AG09309 (cell line): ENCODE data around the gene PAK1IP1.
A peak's percentile ranks its signal among the peaks of the same experiment; 100 is the strongest.
"Not testable (repeated sequence)": the region's sequence is repeated elsewhere in the genome, so short reads cannot be mapped to it uniquely, and the experiment has no call there.

Experiments used
- DNase-seq: peaks from one replicate; pipeline ENCODE4 v3.0.0-alpha.2; 2010; ENCODE audit warnings: low read depth
- H3K4me3 ChIP-seq: 2 replicates; pipeline ENCODE4 v1.5.1; 2011; ENCODE audit warnings: mild to moderate bottlenecking, low read depth, low read length, moderate library complexity; ENCODE audit not compliant: control insufficient read depth
- CTCF ChIP-seq: IDR thresholded peaks from 2 replicates; pipeline ENCODE4 v1.5.1; 2011; ENCODE audit warnings: mild to moderate bottlenecking, low read depth, low read length, inconsistent platforms; ENCODE audit not compliant: insufficient read depth, control insufficient read depth; ENCODE audit errors: missing control alignments

PAK1IP1 gene

GRCh38 chr6:10695086-10695657 is 400 bp downstream of the PAK1IP1 start:
- H3K4me3 ChIP-seq: peak overlapping the region; percentile 91
- no peak for TF ChIP-seq CTCF
- no peak for DNase-seq

- TF ChIP-seq CTCF: no peak
- DNase-seq: no peak
- no peak overlapping the region for H3K4me3 ChIP-seq
Observed at GRCh38 chr6:10696655-10697054, 1.9 kb downstream of the PAK1IP1 start.

- H3K4me3 ChIP-seq: no peak overlapping the region
- TF ChIP-seq CTCF: no peak
- no peak for DNase-seq
Observed at GRCh38 chr6:10713962-10714361, 19.2 kb downstream of the PAK1IP1 start.

- no peak for DNase-seq
- no peak for TF ChIP-seq CTCF
- no peak overlapping the region for H3K4me3 ChIP-seq
Observed at GRCh38 chr6:10719296-10719963, 24.7 kb downstream of the PAK1IP1 start.

GRCh38 chr6:10719964-10720264 is 25.1 kb downstream of the PAK1IP1 start:
- no peak for TF ChIP-seq CTCF
- no peak overlapping the region for H3K4me3 ChIP-seq
- no peak for DNase-seq

GRCh38 chr6:10720265-10720959 is 25.6 kb downstream of the PAK1IP1 start:
- DNase-seq: no peak
- no peak overlapping the region for H3K4me3 ChIP-seq

GRCh38 chr6:10720960-10721849 is 26.4 kb downstream of the PAK1IP1 start:
- DNase-seq, H3K4me3 ChIP-seq: not testable (repeated sequence)

More at GRCh38 chr6:10720265-10720959, 25.6 kb downstream of the PAK1IP1 start:
- no peak for TF ChIP-seq CTCF
